AG09309 (cell line): ENCODE measurements around the gene TRAK2.
A peak's percentile ranks its signal among the peaks of the same experiment; 100 is the strongest.

Source experiments
- DNase-seq: peaks from one replicate; pipeline ENCODE4 v3.0.0-alpha.2; 2010; ENCODE audit warnings: low read depth
- H3K4me3 ChIP-seq: 2 replicates; pipeline ENCODE4 v1.5.1; 2011; ENCODE audit warnings: mild to moderate bottlenecking, low read depth, low read length, moderate library complexity; ENCODE audit not compliant: control insufficient read depth
- TF ChIP-seq, protein P1 (sequence below): IDR thresholded peaks from 2 replicates; pipeline ENCODE4 v1.5.1; 2011; ENCODE audit warnings: mild to moderate bottlenecking, low read depth, low read length, inconsistent platforms; ENCODE audit not compliant: insufficient read depth, control insufficient read depth; ENCODE audit errors: missing control alignments

Gene TRAK2

DNA sequence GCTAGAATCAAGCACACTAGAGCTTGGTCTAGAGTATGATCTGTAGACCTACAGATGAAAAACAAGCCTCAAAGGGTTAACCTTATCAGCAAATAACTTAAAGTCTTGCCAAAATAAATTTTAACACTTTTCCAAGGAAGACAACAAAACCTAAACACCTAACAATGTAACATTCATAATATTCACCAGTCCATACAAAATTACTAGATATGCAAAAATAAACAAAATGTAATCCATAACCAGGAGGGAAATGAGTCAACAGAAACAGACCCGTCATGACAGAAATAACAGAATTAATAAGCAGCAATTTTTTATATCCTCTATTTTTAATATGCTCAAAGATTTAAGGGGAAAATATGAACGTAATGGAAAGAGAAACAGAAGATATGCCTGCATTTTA lies 36.1 kb downstream of the TRAK2 start:
- no peak for DNase-seq
- no peak overlapping the region for H3K4me3 ChIP-seq
- TF ChIP-seq, protein P1, sequence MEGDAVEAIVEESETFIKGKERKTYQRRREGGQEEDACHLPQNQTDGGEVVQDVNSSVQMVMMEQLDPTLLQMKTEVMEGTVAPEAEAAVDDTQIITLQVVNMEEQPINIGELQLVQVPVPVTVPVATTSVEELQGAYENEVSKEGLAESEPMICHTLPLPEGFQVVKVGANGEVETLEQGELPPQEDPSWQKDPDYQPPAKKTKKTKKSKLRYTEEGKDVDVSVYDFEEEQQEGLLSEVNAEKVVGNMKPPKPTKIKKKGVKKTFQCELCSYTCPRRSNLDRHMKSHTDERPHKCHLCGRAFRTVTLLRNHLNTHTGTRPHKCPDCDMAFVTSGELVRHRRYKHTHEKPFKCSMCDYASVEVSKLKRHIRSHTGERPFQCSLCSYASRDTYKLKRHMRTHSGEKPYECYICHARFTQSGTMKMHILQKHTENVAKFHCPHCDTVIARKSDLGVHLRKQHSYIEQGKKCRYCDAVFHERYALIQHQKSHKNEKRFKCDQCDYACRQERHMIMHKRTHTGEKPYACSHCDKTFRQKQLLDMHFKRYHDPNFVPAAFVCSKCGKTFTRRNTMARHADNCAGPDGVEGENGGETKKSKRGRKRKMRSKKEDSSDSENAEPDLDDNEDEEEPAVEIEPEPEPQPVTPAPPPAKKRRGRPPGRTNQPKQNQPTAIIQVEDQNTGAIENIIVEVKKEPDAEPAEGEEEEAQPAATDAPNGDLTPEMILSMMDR: no peak

DNA sequence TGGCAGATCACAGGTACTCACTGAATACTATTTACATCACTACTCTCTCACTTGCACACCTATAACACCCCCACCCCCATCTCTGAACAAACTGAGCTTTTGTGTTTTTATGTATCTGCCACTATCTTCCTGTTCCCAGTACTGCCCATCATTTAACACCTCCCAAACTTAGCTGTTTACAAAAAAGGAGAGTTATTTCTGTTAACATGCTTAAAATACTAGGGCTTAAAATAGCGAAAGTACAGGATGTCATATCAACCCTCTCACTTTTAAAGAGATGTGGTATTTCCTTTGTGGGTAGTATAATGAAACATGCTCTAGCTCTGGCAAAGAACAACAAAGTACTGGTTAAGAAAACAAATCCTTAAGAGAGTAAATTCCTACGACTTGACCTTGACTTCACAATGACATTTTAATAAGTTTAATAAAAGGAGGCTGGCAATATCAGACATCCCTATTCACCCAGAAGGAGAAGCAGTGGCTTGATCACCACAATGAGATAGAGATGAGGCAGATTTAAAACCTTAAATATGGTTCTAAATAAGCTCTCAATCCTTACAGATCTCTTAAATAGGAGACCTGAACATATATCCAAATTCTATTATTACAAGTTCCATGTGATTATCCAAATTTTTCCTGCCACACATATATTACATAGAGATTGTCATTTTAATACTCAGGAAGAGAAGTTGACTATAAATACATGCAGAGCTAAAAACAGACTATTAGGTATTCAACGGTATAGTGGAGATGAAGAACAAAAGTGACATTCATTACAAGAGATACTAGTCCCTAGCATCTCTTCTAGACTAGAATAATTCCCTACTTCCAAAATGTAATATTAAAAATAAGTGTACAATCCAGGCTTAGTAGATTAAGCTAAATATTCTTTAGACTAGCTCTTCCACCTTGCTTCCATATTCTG lies 36.9 kb downstream of the TRAK2 start:
- DNase-seq: peak; percentile 20
- TF ChIP-seq, protein P1: no peak
- no peak overlapping the region for H3K4me3 ChIP-seq

DNA sequence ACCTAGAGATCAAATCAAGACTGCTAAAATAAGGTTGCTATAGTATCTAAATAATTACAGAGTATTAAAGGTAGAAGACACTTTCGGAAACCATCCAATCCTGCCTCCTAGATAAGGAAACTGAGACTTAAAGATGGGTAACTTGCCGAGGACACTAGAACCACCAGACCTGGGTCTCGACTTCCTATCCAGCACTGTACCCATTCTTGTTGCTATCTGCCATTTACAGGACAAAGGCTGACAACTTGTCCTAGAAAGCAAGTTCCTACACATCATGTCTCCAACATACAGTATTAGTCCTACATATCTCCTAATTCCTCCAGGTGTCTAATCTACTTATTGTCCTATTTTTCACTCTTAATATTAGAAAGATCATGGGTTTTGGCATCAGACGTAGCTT lies 37.7 kb downstream of the TRAK2 start:
- H3K4me3 ChIP-seq: no peak overlapping the region
- TF ChIP-seq, protein P1: no peak
- no peak for DNase-seq

DNA sequence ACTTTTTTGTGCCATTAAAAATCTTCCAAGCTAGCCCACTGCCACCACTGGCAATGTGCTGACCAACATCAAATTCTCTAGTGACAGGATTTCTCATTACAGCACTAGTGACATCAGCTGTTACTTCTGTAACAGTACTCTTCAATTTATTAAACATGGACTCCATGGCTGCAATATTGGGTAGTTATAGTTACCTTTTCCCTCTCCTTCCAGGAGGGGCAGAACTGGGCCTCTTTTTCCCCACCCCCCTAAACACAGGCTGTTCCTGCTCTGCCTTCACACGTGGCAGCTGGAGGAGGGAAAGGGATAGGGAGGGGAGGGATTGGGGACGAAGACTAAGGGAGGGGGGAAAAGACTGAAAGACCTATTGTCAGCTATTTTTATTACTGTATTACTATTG lies 38.1 kb downstream of the TRAK2 start:
- DNase-seq: no peak
- no peak overlapping the region for H3K4me3 ChIP-seq
- TF ChIP-seq, protein P1: no peak

DNA sequence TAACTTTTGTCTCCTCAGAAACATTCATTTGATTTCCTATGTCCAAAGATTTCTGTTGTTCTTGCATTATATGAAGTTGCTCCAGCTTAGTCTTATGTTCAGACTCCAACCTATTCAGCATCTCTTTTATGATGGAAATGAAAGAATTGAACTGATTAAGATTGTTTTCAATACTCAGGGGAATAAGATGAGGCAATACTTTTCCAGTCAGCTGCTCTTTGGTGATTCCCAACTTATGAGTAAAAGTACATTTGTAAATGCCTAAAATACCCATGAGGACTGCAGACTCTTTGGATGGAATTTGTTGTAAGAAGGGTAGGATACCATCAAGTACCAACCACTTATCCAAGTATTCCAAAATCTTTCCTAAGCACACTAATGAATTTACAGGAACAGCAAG lies 39.8 kb downstream of the TRAK2 start:
- TF ChIP-seq, protein P1: no peak
- H3K4me3 ChIP-seq: no peak overlapping the region
- peak; percentile 47 for DNase-seq

DNA sequence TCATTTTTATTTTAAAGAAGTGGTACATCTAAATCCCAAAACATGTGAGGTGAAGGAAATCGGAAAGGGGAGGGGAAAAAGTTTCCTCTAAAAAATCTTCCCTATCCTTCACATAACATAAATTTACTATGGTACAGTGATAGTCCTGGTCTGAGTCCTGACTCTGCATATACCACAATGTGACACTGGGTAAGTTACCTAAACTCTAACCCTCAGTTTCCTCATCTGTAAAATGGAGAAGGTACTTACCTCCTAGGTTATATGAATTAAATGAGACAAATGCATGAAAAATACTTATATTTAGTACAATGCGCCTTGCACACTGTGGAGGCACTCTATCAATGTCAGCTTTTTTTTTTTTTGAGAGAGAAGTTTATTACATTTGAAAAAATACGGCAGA lies 42.3 kb downstream of the TRAK2 start:
- TF ChIP-seq, protein P1: no peak
- H3K4me3 ChIP-seq: no peak overlapping the region
- DNase-seq: no peak
